ENCODE measurements around the gene THSD4. TPM values are rescaled to one million over a fixed set of nuclear protein-coding genes. Genes with fewer than 3 reads are reported as not detected.

THSD4 gene
- total RNA-seq, 4 donors from 2014 or later: 23.0 to 68.5 (median 48.6) TPM

DNA sequence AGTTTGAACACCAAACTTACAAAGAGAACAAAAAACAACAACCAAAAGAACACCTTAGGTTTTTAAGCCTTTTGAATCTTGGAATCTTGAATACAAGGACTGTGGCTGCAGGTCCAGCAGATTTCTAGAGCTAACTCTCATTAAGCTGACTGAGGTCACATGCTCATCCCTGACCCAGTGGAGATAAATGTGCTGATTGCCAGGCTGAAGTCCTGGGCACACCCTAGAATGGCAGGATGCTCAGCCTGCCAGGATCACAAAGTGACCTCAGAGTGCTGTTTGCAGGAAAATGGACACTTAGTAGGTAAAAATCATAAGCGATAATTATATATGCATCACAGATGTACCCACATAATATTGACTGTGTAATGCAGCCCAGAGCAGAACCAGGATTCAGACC is 449.7 kb downstream of the THSD4 start:
- no peak overlapping the region for H3K4me3 ChIP-seq (replicated peaks in 1 of 3)
- no peaks in the 10 kb centered on the region for H3K36me3 ChIP-seq
- no peak for DNase-seq
- TF ChIP-seq POLR2A (IDR thresholded peaks at IDR 0.05): no peak
- TF ChIP-seq, protein P1, sequence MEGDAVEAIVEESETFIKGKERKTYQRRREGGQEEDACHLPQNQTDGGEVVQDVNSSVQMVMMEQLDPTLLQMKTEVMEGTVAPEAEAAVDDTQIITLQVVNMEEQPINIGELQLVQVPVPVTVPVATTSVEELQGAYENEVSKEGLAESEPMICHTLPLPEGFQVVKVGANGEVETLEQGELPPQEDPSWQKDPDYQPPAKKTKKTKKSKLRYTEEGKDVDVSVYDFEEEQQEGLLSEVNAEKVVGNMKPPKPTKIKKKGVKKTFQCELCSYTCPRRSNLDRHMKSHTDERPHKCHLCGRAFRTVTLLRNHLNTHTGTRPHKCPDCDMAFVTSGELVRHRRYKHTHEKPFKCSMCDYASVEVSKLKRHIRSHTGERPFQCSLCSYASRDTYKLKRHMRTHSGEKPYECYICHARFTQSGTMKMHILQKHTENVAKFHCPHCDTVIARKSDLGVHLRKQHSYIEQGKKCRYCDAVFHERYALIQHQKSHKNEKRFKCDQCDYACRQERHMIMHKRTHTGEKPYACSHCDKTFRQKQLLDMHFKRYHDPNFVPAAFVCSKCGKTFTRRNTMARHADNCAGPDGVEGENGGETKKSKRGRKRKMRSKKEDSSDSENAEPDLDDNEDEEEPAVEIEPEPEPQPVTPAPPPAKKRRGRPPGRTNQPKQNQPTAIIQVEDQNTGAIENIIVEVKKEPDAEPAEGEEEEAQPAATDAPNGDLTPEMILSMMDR (IDR thresholded peaks at IDR 0.05): no peak
- H3K9me3 ChIP-seq: no peaks in the 10 kb centered on the region
- no peaks in the 10 kb centered on the region for H3K27me3 ChIP-seq
- H3K4me1 ChIP-seq: no peaks in the 10 kb centered on the region
- H3K27ac ChIP-seq: no peak overlapping the region
- intact Hi-C loops (cut with DNase I): no loop called here
- 100% methylated on average over 1 of the region's 1 CpG for WGBS, 2 donors

DNA sequence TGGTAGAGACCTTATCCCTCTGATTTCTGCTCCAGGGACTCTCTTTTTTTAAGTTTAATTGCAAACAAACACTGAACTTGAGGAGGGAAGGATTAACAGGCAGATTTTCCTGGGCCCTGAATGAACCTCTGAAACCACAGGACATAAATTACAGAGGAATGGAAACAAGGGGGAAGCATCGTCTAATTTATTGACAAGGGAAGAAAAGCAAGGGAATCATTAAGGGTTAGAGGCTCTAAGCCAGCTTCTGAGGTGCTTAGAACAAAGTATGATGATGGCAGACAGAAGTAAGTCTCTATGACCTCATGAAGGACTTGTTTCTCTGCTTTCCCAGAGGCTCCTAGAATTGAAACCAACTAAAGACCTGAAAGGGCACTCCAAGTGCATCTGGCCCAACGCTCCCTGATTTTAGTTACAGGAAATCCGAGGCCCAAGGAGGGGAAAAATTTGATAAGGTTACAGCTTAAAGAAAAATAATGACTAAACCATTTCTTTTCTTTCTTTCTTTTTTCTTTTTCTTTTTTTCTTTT is 450.4 kb downstream of the THSD4 start:
- intact Hi-C loops (cut with DNase I): no loop called here
- H3K27ac ChIP-seq: no peak overlapping the region
- WGBS, 2 donors: 73 to 75% methylated on average over 3 of the region's 3 CpGs

DNA sequence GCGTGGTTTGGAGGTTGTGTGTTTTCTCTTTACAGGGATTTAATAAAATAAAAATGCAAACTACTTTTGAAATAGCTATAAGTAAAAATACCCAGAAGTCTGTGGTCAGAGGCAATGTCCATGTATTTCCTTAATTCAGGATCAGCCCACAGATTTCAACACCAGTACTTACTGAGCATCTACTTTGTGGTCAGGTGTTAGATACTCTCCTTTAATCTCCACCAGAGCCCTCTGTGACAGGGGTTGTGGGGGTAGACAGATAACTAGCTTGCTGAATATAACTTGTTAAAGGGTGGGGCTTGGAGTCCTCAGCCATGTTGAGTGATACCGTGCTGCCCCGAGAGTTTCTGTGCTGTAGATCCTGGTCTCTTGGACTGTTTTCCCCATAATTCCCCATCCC is 451.0 kb downstream of the THSD4 start:
- intact Hi-C loops (cut with DNase I): no loop called here
- H3K27me3 ChIP-seq: no peaks in the 10 kb centered on the region
- 98% methylated on average over 3 of the region's 3 CpGs for WGBS, 2 donors

More for the DNA sequence above, 450.4 kb downstream of the THSD4 start:
- no peak for DNase-seq
- H3K9me3 ChIP-seq: no peaks in the 10 kb centered on the region
- H3K36me3 ChIP-seq: no peaks in the 10 kb centered on the region
- no peak for TF ChIP-seq POLR2A (IDR thresholded peaks at IDR 0.05)
- TF ChIP-seq, protein P1 (IDR thresholded peaks at IDR 0.05): no peak
- H3K4me3 ChIP-seq (replicated peaks in 1 of 3): no peak overlapping the region
- H3K27me3 ChIP-seq: no peaks in the 10 kb centered on the region
- no peaks in the 10 kb centered on the region for H3K4me1 ChIP-seq

DNA sequence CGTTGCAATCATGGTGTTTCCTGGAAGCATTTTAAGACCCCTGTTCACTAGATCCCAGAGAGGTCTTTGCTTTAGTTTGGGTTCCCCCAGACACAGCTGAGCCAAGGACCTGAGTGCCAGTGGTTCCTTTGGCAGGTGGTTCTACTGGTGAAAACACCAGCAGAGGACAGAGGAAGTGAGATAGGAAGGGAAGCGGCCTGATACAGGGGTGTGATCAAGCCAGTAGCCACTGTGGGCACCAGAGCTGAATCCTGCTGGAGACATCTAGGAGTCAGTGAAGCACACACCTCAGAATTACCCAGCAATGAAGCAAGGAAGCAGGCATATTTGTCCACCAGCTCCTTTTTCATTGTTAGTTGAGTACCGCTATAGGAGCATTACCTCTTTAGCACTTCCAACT is 451.9 kb downstream of the THSD4 start:
- H3K4me3 ChIP-seq (replicated peaks in 1 of 3): no peak overlapping the region
- no peaks in the 10 kb centered on the region for H3K27me3 ChIP-seq
- H3K4me1 ChIP-seq: no peaks in the 10 kb centered on the region
- no peak for DNase-seq
- H3K9me3 ChIP-seq: no peaks in the 10 kb centered on the region
- TF ChIP-seq, protein P1 (IDR thresholded peaks at IDR 0.05): no peak
- TF ChIP-seq POLR2A (IDR thresholded peaks at IDR 0.05): no peak
- no peaks in the 10 kb centered on the region for H3K36me3 ChIP-seq
- WGBS, 2 donors: 74 to 93% methylated on average over 3 of the region's 3 CpGs
- H3K27ac ChIP-seq: no peak overlapping the region
- intact Hi-C loops (cut with DNase I): no loop called here

More for the DNA sequence above, 451.0 kb downstream of the THSD4 start:
- no peak for DNase-seq
- Histone ChIP-seq H3K27ac (no peak overlapping the region), H3K4me1 (no peaks in the 10 kb centered on the region), H3K4me3 (replicated peaks in 1 of 3) (no peak overlapping the region), H3K9me3 (no peaks in the 10 kb centered on the region), H3K36me3 (no peaks in the 10 kb centered on the region)
- TF ChIP-seq POLR2A (IDR thresholded peaks at IDR 0.05): no peak
- TF ChIP-seq, protein P1 (IDR thresholded peaks at IDR 0.05): no peak

DNA sequence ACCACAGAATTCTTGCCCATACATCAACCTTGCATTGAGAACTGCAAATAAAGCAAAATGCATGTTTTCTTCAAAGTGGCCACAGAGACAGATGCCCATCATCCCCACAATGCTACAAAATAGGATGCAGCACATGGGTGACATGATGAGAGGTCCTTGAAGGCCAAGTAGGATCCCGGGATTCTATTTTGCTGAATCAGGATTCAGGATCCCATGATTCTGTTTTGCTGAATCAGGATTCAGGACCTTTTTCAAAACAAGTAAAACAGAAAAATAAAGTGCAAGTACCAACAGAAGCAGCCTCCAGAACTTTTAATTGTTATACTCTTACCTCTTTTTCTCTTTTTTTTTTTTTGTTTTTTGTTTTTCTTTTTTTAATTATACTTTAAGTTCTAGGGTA is 453.0 kb downstream of the THSD4 start:
- 65 to 74% methylated on average over 1 of the region's 1 CpG for WGBS, 2 donors
- Histone ChIP-seq H3K4me1 (no peaks in the 10 kb centered on the region), H3K36me3 (no peaks in the 10 kb centered on the region), H3K4me3 (replicated peaks in 1 of 3) (no peak overlapping the region), H3K27me3 (no peaks in the 10 kb centered on the region), H3K9me3 (no peaks in the 10 kb centered on the region), H3K27ac (no peak overlapping the region)
- TF ChIP-seq, protein P1 (IDR thresholded peaks at IDR 0.05): no peak
- TF ChIP-seq POLR2A (IDR thresholded peaks at IDR 0.05): no peak
- intact Hi-C loops (cut with DNase I): no loop called here
- no peak for DNase-seq

All from thyroid gland (tissue), 4 donors.